ENCODE results near the gene HOXC6. TPM values are rescaled to one million over a fixed set of nuclear protein-coding genes. Genes with fewer than 3 reads are reported as not detected.
A peak's percentile ranks its signal among the peaks of the same experiment; 100 is the strongest.

The HOXC6 gene
- polyA plus RNA-seq, 3 donors = not detected

DNA sequence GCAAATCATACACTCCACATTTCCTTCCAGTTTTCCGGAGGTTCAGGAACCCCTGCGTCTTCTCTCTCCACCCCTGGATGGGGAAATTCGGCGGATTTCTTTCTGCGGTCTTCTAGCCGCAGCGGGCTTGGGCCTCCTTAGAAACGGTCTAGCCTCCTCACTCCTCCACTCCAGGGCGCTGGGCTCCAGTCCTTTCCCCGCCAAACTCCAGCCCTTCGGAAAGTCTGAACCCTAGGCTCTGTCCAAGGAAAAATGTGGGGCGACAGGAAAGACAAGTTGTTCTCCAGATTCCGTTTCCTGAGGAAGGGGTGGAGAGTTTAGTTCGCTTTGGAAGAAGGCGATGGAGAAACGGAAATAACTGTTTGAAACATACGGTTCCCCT, 44.7 kb upstream of the HOXC6 start:
- H3K36me3 ChIP-seq (replicated peaks in 1 of 2; ENCODE audit: control insufficient read depth in 1 of 2, insufficient read depth in 2 of 2, low read length in 2 of 2) = no peaks in the 10 kb centered on the region
- Mint-ChIP-seq H3K27me3 (ENCODE audit: low read depth in 3 of 3) (peaks cover 98 to 100% (median 100%) of the 10 kb centered on the region in 3 donors), H3K4me1 (peaks cover 29% of the 10 kb centered on the region), H3K4me3 (peak overlapping the region; percentile 62 to 89), H3K9me3 (peaks cover 17 to 79% (median 64%) of the 10 kb centered on the region in 7 donors), H3K36me3 (peaks cover 12 to 28% of the 10 kb centered on the region in 2 donors), H3K27ac (no peak overlapping the region)
- H3K9ac ChIP-seq (ENCODE audit: insufficient read depth, low read length, poor library complexity, severe bottlenecking) = no peak overlapping the region
- no peak overlapping the region for H3K27ac ChIP-seq (ENCODE audit: low read depth in 1 of 2, low read length in 2 of 2)
- 0% methylated on average over 2 of the region's 17 CpGs for WGBS (ENCODE audit: insufficient coverage)
- TF ChIP-seq, protein P1, sequence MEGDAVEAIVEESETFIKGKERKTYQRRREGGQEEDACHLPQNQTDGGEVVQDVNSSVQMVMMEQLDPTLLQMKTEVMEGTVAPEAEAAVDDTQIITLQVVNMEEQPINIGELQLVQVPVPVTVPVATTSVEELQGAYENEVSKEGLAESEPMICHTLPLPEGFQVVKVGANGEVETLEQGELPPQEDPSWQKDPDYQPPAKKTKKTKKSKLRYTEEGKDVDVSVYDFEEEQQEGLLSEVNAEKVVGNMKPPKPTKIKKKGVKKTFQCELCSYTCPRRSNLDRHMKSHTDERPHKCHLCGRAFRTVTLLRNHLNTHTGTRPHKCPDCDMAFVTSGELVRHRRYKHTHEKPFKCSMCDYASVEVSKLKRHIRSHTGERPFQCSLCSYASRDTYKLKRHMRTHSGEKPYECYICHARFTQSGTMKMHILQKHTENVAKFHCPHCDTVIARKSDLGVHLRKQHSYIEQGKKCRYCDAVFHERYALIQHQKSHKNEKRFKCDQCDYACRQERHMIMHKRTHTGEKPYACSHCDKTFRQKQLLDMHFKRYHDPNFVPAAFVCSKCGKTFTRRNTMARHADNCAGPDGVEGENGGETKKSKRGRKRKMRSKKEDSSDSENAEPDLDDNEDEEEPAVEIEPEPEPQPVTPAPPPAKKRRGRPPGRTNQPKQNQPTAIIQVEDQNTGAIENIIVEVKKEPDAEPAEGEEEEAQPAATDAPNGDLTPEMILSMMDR (IDR thresholded peaks at IDR 0.05) = no peak
- H3K4me1 ChIP-seq (ENCODE audit: control insufficient read depth in 1 of 2, insufficient read depth in 2 of 2, low read length in 2 of 2) = peaks cover 30 to 36% of the 10 kb centered on the region in 2 donors
- intact Hi-C loops (cut with micrococcal nuclease) = loop anchor here in 1 of 2 donors (10.0 kb wide), 1 partner anchor 289 kb away; no protein-coding TSS in a partner anchor
- no peaks in the 10 kb centered on the region for H4K20me1 ChIP-seq (ENCODE audit: insufficient read depth, low read length)
- H2AFZ ChIP-seq (ENCODE audit: insufficient read depth, low read depth, low read length, poor library complexity, severe bottlenecking) = peak overlapping the region; percentile 26
- H3K4me3 ChIP-seq (replicated peaks in 1 of 3; ENCODE audit: low read depth in 2 of 3, low read length in 3 of 3) = peak overlapping the region in 1 of 3 experiments; percentile 63
- DNase-seq = peak in 1 of 3 donors; percentile 13
- H3K9me3 ChIP-seq (replicated peaks in 1 of 2; ENCODE audit: control insufficient read depth in 1 of 2, insufficient read depth in 1 of 2, low read length in 2 of 2) = peaks cover 53 to 90% of the 10 kb centered on the region in 2 donors
- peak overlapping the region; percentile 69 for H3K4me2 ChIP-seq (replicated peaks; ENCODE audit: extremely low read depth, low read length, poor library complexity, severe bottlenecking)
- peaks cover 90 to 100% of the 10 kb centered on the region in 2 donors for H3K27me3 ChIP-seq (ENCODE audit: control insufficient read depth in 2 of 2, insufficient read depth in 2 of 2, low read length in 2 of 2)
- no peaks in the 10 kb centered on the region for H3K79me2 ChIP-seq (ENCODE audit: insufficient read depth, low read length)

DNA sequence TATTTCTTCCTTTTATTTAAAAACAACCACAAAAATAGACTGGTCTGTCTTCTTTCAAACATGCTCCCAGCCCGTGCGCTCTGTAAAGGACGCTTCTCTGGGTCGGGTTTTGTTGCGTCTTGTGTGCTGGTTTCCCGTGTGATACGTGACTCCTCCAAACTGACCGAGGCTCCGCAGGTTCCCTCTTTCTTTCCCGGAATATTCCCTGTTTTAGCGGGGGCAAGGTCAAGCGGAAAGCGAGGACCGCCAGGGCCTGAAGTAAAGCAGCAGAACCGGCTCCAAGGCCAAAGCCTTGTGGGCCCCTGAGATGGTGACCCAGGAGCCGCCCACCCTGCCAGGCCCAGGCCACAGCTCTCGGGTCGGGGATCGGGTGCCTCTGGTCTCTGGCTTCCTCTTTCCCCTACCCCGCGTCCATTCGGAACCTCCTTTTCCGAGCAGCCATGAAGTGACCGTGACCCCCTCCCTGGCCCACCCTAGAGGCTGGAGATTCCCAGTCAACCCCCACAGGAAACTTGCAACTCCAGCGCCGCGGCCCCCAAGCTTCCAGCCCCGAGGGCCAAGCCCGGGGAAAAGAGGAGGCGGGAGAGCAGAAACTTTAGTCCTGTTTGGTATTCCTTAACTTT, 44.2 kb upstream of the HOXC6 start:
- peaks cover 31% of the 10 kb centered on the region for H3K4me1 Mint-ChIP-seq
- H3K27ac Mint-ChIP-seq = no peak overlapping the region
- Histone ChIP-seq H3K27me3 (ENCODE audit: control insufficient read depth in 2 of 2, insufficient read depth in 2 of 2, low read length in 2 of 2) (peaks cover 90 to 100% of the 10 kb centered on the region in 2 donors), H3K4me1 (ENCODE audit: control insufficient read depth in 1 of 2, insufficient read depth in 2 of 2, low read length in 2 of 2) (peaks cover 30 to 36% of the 10 kb centered on the region in 2 donors), H3K4me2 (replicated peaks; ENCODE audit: extremely low read depth, low read length, poor library complexity, severe bottlenecking) (peak overlapping the region; percentile 69), H3K79me2 (ENCODE audit: insufficient read depth, low read length) (no peaks in the 10 kb centered on the region), H3K27ac (ENCODE audit: low read depth in 1 of 2, low read length in 2 of 2) (no peak overlapping the region), H3K9me3 (replicated peaks in 1 of 2; ENCODE audit: control insufficient read depth in 1 of 2, insufficient read depth in 1 of 2, low read length in 2 of 2) (peaks cover 53 to 90% of the 10 kb centered on the region in 2 donors), H2AFZ (ENCODE audit: insufficient read depth, low read depth, low read length, poor library complexity, severe bottlenecking) (peak overlapping the region; percentile 26), H3K36me3 (replicated peaks in 1 of 2; ENCODE audit: control insufficient read depth in 1 of 2, insufficient read depth in 2 of 2, low read length in 2 of 2) (no peaks in the 10 kb centered on the region), H3K4me3 (replicated peaks in 1 of 3; ENCODE audit: low read depth in 2 of 3, low read length in 3 of 3) (peak overlapping the region in 1 of 3 experiments; percentile 63), H4K20me1 (ENCODE audit: insufficient read depth, low read length) (no peaks in the 10 kb centered on the region), H3K9ac (ENCODE audit: insufficient read depth, low read length, poor library complexity, severe bottlenecking) (no peak overlapping the region)
- H3K4me3 Mint-ChIP-seq = peak overlapping the region; percentile 62 to 89
- DNase-seq = no peak
- peaks cover 12 to 31% of the 10 kb centered on the region in 2 donors for H3K36me3 Mint-ChIP-seq
- TF ChIP-seq, protein P1 (IDR thresholded peaks at IDR 0.05) = no peak
- H3K27me3 Mint-ChIP-seq (ENCODE audit: low read depth in 3 of 3) = peaks cover 98 to 100% (median 100%) of the 10 kb centered on the region in 3 donors
- peaks cover 17 to 80% (median 62%) of the 10 kb centered on the region in 7 donors for H3K9me3 Mint-ChIP-seq
- intact Hi-C loops (cut with micrococcal nuclease) = loop anchor here in 1 of 2 donors (10.0 kb wide), 1 partner anchor 289 kb away; no protein-coding TSS in a partner anchor
- 1% methylated on average over 21 of the region's 30 CpGs for WGBS (ENCODE audit: insufficient coverage)

Measured in CD14-positive monocyte (primary cell).